OCI-LY7 (cell line): Measurements from ENCODE around the gene VPS26A. TPM values are rescaled to one million over a fixed set of nuclear protein-coding genes. Genes with fewer than 3 reads are reported as not detected.

Experiments
- BruUV-seq: library from RNA; stranded (reverse); fragments of 400-500 nt; replicated peaks from 2 replicates; lab custom pipeline; 2021; lab: Mats Ljungman, UMichigan
- CTCF ChIA-PET: fragments of 300-600 bp; sonication (Branson Sonifier 250); formaldehyde crosslinking; loops from one replicate; lab custom pipeline; 2022; ENCODE audit warnings: antibody characterized with exemption; ENCODE audit not compliant: unreplicated experiment; lab: Charles Lee
- POLR2A ChIA-PET: fragments of 300-600 bp; sonication (Branson Sonifier 250); formaldehyde crosslinking; loops from one replicate; lab custom pipeline; 2022; ENCODE audit warnings: antibody characterized with exemption; lab: Charles Lee
- DNase-seq: peaks from one replicate; pipeline ENCODE4 v3.0.0-alpha.2; 2015; ENCODE audit warnings: low spot score
- H2AFZ ChIP-seq: fragments of 200-600 bp; sonication (generic), shearing (Covaris generic); 2 replicates; pipeline ENCODE4 v1.6.1; 2014; ENCODE audit warnings: mild to moderate bottlenecking, antibody characterized with exemption, low read length, moderate library complexity
- H3K27ac ChIP-seq: fragments of 200-600 bp; sonication (generic); 2 replicates; pipeline ENCODE4 v1.5.1; 2014; ENCODE audit warnings: mixed run types, low read depth, mild to moderate bottlenecking, moderate library complexity, low read length, inconsistent platforms; ENCODE audit not compliant: poor library complexity, severe bottlenecking
- H3K36me3 ChIP-seq: fragments of 200-600 bp; sonication (generic); 2 replicates; pipeline ENCODE4 v1.6.1; 2014; ENCODE audit warnings: mild to moderate bottlenecking, antibody characterized with exemption, low read length, moderate library complexity, mixed read lengths; ENCODE audit not compliant: insufficient read depth
- H3K4me1 ChIP-seq: fragments of 200-600 bp; sonication (generic); 2 replicates; pipeline ENCODE4 v1.5.1; 2014; ENCODE audit warnings: mild to moderate bottlenecking, low read length; ENCODE audit not compliant: insufficient read depth, poor library complexity, severe bottlenecking
- H3K4me2 ChIP-seq: fragments of 200-600 bp; sonication (generic); 2 replicates; pipeline ENCODE4 v1.6.1; 2014; ENCODE audit warnings: mild to moderate bottlenecking, low read length
- H3K4me3 ChIP-seq: fragments of 200-600 bp; sonication (generic); 2 replicates; pipeline ENCODE4 v1.5.1; 2014; ENCODE audit warnings: mild to moderate bottlenecking, low read depth, low read length; ENCODE audit not compliant: poor library complexity, severe bottlenecking
- H3K79me2 ChIP-seq: fragments of 200-600 bp; sonication (generic); 2 replicates; pipeline ENCODE4 v1.6.1; 2016; ENCODE audit warnings: low read depth, mild to moderate bottlenecking, low read length, moderate library complexity, mixed read lengths; ENCODE audit not compliant: insufficient read depth
- H3K9me2 ChIP-seq: fragments of 200-600 bp; sonication (generic); 2 replicates; pipeline ENCODE4 v1.6.1; 2016; ENCODE audit warnings: mild to moderate bottlenecking, low read length, mixed read lengths; ENCODE audit not compliant: insufficient read depth
- H3K9me3 ChIP-seq: fragments of 200-600 bp; sonication (generic); 2 replicates; pipeline ENCODE4 v1.6.1; 2014; ENCODE audit warnings: mild to moderate bottlenecking, mixed run types, low read length, mixed read lengths
- H4K20me1 ChIP-seq: fragments of 200-600 bp; sonication (generic); 2 replicates; pipeline ENCODE4 v1.6.1; 2014; ENCODE audit warnings: mild to moderate bottlenecking, antibody characterized with exemption, low read length, moderate library complexity, mixed read lengths; ENCODE audit not compliant: insufficient read depth
- CTCF ChIP-seq: fragments of 200-600 bp; sonication (generic); conservative IDR thresholded peaks from 2 replicates; pipeline ENCODE4 v1.5.1; 2014; ENCODE audit warnings: mild to moderate bottlenecking, antibody characterized with exemption, low read length, moderate library complexity, mixed read lengths
- EZH2phosphoT487 ChIP-seq: fragments of 200-600 bp; sonication (generic); IDR thresholded peaks from 2 replicates; pipeline ENCODE4 v1.6.1; 2018; ENCODE audit warnings: low read depth, borderline replicate concordance, mild to moderate bottlenecking, mixed run types, antibody characterized with exemption, low read length, moderate library complexity, mixed read lengths
- intact Hi-C: fragments of 100-400 bp; cut with micrococcal nuclease; formaldehyde crosslinking; loops from one replicate; pipeline ENCODE4 v1.10.0; 2022; ENCODE audit not compliant: unreplicated experiment
- total RNA-seq, 2 experiments: library from RNA; depleted of rRNA in 1 of 2; stranded (reverse); fragments of >200 nt in 1 of 2; shearing (Covaris generic) in 1 of 2; gene quantifications; 2 replicates each; pipeline ENCODE4 v1.2.3, GENCODE V29; 2014 to 2022

Gene VPS26A
- total RNA-seq, 2 experiments from 2014 or later, result 10.0 to 41.7 TPM

DNA sequence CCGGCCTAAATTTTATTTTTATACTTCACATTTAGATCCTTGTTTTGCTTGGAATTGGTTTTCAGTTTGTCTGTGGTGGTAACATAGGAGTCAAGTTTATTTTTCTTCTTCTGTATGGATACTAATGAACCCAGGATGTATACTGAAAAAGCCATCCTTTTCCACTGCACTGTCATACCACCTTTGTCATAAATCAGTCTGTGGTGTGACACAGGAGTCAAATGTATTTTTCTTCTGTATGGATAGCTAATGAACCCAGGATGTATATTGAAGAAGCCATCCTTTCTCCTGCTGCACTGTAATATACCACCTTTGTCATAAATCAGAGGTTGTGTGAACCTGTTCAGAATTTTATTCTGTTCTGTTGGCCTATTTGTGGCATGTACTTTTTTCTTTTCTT lies 21.4 kb downstream of the VPS26A start:
- ChIA-PET CTCF (no interaction called here), POLR2A (no interaction called here)
- Histone ChIP-seq H2AFZ (no peak overlapping the region), H3K27ac (no peak overlapping the region), H3K9me2 (no peaks in the 10 kb centered on the region), H3K4me3 (no peak overlapping the region), H3K4me2 (no peak overlapping the region), H3K79me2 (no peaks in the 10 kb centered on the region; the same call in 1 of the 2 replicates), H4K20me1 (no peaks in the 10 kb centered on the region), H3K36me3 (no peaks in the 10 kb centered on the region), H3K4me1 (no peaks in the 10 kb centered on the region), H3K9me3 (no peaks in the 10 kb centered on the region)
- no peak for DNase-seq
- no peak for TF ChIP-seq EZH2phosphoT487
- TF ChIP-seq CTCF, result no peak
- no TSS peak for BruUV-seq
- intact Hi-C loops, result no loop called here

GRCh38 chr10:69145864-69146263 lies 21.9 kb downstream of the VPS26A start:
- Histone ChIP-seq H3K4me2 (no peak overlapping the region), H3K9me2 (no peaks in the 10 kb centered on the region), H3K9me3 (no peaks in the 10 kb centered on the region), H3K79me2 (no peaks in the 10 kb centered on the region; the same call in 1 of the 2 replicates), H3K36me3 (no peaks in the 10 kb centered on the region), H3K27ac (no peak overlapping the region), H4K20me1 (no peaks in the 10 kb centered on the region), H2AFZ (no peak overlapping the region), H3K4me3 (no peak overlapping the region), H3K4me1 (no peaks in the 10 kb centered on the region)
- no TSS peak for BruUV-seq
- intact Hi-C loops, result no loop called here
- ChIA-PET CTCF (no interaction called here), POLR2A (no interaction called here)
- no peak for TF ChIP-seq CTCF
- TF ChIP-seq EZH2phosphoT487, result no peak
- DNase-seq, result no peak

GRCh38 chr10:69146759-69147158 lies 22.8 kb downstream of the VPS26A start:
- POLR2A ChIA-PET, result no interaction called here
- H3K4me3 ChIP-seq, result no peak overlapping the region

More at GRCh38 chr10:69146759-69147158, 22.8 kb downstream of the VPS26A start:
- no peaks in the 10 kb centered on the region for H3K9me3 ChIP-seq
- no peak overlapping the region for H3K4me2 ChIP-seq
- no peaks in the 10 kb centered on the region for H4K20me1 ChIP-seq
- H2AFZ ChIP-seq, result no peak overlapping the region
- no peaks in the 10 kb centered on the region; the same call in 1 of the 2 replicates for H3K79me2 ChIP-seq
- no peaks in the 10 kb centered on the region for H3K9me2 ChIP-seq
- TF ChIP-seq CTCF, result no peak
- TF ChIP-seq EZH2phosphoT487, result no peak
- H3K27ac ChIP-seq, result no peak overlapping the region
- CTCF ChIA-PET, result no interaction called here
- no peaks in the 10 kb centered on the region for H3K4me1 ChIP-seq
- no peak for DNase-seq
- intact Hi-C loops, result no loop called here
- BruUV-seq, result no TSS peak
- no peaks in the 10 kb centered on the region for H3K36me3 ChIP-seq
